ENCODE results near the gene LARP4B.

- TF ChIP-seq CTCF (IDR thresholded peaks at IDR 0.05) (no peak), SMC3 (IDR thresholded peaks at IDR 0.05) (no peak), POLR2A (IDR thresholded peaks at IDR 0.05; ENCODE audit: low read length) (no peak), REST (IDR thresholded peaks at IDR 0.05) (no peak), BHLHE40 (IDR thresholded peaks at IDR 0.05; ENCODE audit: low read depth, low read length) (no peak), MAZ (IDR thresholded peaks at IDR 0.05; ENCODE audit: borderline replicate concordance, low read depth, low read length) (no peak), PBX3 (IDR thresholded peaks at IDR 0.05) (no peak)
These were observed 22.9 kb upstream of the LARP4B start for GRCh38 chr10:954396-954795.

Measured in A549 (cell line).